ENCODE results near the gene AUTS2. TPM values are rescaled to one million over a fixed set of nuclear protein-coding genes. Genes with fewer than 3 reads are reported as not detected.

The AUTS2 gene
- total and polyA plus RNA-seq, 2 of the 8 experiments (the other 6 are each of a cell fraction or from before 2014, with no cell fraction given) = 25.9 to 101 TPM

- no peak for TF ChIP-seq RAD21 (IDR thresholded peaks at IDR 0.05 in 1 of 2, conservative IDR thresholded peaks at IDR 0.05 in 1 of 2; ENCODE audit: low read depth in 2 of 2, low read length in 2 of 2)
Observed at GRCh38 chr7:70684173-70684572, 1085.9 kb downstream of the AUTS2 start (continued).
